HG02870 (cell line): Measurements from ENCODE around the gene TMEM125.

Source experiments
- ATAC-seq: cut with Tn5 transposase; IDR thresholded peaks from one replicate; pipeline ENCODE4 v1.9.1; 2021; ENCODE audit warnings: mild to moderate bottlenecking, moderate library complexity; ENCODE audit not compliant: unreplicated experiment

Gene TMEM125

DNA sequence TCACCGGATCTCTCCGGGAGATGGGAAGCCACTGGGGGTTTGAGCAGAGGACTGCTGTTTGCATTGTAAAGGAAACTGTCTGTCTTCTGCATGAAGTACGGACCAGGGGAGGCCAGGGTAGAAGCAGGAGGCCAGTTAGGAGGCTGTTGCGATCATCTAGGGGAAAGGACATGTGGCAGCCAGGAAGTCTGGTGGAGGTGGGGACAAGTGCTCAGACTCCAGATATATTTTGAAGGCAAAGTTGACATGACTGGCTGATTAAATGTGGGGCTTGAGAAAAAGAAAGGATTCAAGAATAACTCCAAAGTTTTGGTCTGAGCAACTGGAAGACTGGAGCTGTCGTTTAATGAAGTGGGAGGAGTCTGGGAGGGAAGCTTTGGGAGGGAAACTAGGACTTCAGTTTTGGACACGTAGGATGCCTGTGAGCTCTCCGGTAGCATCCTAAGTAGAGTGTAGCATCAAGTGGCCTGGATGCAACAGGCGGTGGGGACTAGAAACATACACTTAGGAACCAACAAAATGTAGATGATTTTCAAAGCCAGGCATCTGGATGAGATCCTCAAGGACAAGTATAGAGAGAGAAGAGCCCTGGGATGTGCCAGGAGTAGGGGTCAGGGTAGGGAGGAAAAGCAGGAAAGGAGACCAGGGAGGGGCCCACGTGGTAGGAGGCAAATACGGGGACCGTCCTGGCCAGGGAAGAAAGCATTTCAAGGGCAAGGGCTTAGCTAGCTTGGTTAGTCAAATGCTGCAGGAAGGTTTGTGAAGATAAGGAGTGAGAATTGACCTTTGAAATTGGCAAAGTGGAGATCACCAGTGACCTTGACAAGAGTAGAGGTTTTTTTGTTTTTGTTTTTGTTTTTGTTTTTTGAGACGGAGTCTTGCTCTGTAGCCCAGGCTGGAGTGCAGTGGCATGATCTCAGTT, 19.3 kb downstream of the TMEM125 start:
- no peak for ATAC-seq

DNA sequence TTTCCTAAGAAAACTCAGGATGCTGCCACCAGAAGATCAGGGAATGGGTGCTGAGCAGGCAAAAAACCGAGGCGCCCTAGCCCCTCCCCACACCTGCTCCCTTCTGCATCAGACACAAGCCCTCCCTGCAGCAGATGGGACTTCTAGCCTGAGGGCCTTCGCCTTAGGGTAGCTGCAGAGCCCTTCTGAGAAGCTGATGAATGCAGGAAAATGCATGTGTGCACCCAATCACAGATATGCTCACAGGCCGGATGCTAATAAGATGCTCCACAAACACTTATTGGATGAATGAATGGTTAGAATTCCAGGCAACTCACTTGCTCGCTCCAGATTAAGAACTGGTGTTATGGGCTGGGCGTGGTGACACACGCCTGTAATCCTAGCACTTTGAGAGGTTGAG, 22.4 kb downstream of the TMEM125 start:
- no peak for ATAC-seq

DNA sequence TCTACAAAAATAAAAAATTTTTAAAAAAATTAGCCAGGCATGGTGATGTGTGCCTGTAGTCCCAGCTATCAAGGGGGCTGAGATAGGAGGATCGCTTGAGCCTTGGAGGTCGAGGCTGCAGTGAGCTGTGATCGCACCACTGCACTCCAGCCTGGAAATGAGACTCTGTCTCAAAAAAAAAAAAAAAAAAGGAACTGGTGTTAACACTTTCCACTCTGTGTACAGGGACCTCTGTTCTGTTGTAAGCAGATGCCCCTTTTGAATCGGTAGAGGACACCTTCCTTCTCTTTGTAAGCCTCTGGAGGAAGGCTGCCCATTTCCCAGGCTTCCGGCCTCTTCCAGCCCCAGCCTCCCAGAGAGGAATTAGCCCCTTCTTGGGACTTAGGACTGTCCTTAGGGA, 22.9 kb downstream of the TMEM125 start:
- no peak for ATAC-seq

DNA sequence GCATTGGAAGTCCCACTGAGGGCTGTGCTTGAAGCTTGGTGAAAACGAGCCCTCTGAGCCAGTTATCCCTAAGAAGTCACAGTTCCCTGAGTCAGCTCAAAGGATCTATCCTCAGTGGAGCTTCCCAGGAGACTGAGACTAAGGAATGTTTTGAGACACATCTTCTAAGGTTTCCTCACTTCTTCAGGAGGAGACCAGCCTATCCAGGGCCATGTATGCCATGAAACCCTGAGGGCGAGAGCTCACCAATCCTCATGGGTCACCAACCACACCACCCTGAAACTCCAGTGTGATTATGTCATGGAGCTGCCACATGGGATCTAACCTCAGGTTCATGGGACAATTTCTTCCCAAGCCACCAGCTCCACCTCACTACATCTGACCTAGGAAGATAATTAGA, 23.4 kb downstream of the TMEM125 start:
- no peak for ATAC-seq

DNA sequence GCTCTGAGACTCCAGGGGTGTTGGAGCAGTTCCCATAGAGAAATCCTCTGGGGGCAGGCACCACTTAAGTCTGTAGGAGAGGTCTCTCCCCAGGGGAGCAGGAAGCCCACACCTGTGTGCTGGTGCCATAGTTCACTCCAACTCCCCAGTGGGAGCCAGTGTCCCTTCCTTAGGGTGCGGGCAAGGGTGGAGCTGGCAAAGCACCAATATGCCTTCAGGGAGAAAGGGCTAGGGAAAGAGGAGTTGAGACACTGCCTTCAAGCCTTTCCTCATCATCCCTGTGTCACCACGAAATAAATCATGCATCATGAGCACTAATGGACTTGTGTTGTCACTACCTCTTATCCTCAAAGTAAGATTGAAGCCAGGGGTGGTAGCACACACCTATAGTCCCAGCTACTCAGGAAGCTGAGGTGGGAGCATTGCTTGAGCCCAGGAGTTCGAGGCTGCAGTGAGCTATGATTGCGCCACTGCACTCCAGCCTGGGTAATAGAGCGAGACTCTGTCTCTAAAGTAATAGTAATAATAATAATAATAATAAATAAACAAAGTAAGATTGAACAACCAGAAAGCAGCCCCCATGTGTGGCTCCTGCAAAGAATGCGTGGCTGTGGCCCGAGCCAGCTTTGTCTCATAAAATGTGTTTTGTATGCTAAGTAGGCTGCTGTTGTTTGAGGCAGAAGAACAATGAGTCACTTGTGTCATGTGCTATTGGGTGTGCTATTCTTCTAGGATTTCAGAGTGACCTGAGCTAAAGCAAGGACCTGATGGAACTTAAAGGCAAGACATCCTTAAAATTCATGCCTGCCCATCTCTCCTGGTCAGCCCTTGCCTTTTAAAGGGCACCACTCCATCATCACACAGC, 24.3 kb downstream of the TMEM125 start:
- ATAC-seq, result no peak

DNA sequence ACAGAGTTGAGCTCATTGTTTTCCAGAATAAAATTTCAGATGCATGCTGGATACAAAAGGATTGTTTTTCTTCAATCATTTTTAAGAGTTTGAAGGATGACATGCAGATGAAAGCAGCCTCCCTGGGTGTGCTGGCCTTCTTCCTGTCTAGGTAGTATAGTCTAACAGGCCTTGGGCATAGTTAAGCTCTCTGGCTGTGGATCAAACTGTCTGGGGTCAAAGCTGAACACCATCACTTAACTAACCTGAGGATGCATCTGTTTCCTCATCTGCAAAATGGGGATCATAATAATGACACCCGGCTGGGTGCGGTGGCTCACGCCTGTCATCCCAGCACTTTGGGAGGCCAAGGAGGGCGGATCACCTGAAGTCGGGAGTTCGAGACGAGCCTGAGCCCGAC, 25.0 kb downstream of the TMEM125 start:
- ATAC-seq, result no peak

DNA sequence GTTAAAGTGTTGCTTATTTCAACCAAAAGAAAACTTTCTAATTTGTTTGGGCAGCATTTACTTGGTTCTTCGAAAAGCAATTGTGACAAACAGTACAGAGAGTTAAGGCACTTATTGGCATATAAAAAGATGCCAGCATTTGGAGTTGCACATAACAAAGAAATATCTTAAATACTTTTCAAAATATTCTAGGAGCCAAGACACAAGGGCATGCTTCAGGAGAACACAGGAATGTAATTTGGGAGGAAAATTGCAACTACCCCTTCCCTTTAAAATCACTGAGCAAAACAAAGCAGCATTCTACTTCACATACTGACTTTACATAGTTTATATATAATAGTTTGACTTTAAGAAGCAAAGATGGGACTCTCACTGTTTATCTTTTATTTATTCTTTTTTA, 26.4 kb downstream of the TMEM125 start:
- no peak for ATAC-seq

DNA sequence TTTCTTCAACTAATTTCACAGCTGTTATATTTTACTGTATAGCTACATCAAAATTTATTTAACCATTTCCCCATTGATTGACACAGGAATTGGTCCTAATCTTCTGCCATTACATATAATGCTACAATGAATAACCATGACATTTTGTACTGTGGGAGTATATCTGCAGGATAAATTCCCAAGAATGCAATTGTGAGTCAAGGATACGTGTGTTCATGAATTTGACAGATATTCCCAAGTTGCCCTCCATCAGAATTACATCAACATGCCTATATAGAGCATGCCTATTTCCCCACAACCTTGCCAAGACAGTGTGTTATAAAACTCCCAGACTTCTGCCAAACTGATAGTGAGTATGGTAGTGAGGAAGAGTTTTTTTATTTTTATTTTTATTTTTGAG, 28.3 kb downstream of the TMEM125 start:
- ATAC-seq, result no peak

DNA sequence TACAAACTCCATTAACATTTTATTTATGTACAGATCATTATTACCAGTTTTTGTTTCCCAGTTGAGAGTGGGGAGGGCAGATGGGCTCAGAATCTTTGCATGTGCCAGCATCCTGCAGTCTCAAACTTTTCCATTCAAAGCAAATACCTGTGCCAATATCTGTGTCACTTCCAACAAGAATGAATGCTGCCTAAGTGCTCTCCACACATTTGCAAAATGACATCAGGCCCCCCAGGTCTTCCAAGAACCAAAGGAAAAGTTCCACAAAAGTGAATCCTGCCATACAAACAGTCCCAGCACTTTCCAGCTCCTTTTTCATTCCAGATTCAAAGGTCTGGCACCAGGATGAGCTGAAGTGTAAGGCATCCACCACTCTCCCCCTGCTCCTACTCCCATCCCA, 29.3 kb downstream of the TMEM125 start:
- ATAC-seq, result no peak

DNA sequence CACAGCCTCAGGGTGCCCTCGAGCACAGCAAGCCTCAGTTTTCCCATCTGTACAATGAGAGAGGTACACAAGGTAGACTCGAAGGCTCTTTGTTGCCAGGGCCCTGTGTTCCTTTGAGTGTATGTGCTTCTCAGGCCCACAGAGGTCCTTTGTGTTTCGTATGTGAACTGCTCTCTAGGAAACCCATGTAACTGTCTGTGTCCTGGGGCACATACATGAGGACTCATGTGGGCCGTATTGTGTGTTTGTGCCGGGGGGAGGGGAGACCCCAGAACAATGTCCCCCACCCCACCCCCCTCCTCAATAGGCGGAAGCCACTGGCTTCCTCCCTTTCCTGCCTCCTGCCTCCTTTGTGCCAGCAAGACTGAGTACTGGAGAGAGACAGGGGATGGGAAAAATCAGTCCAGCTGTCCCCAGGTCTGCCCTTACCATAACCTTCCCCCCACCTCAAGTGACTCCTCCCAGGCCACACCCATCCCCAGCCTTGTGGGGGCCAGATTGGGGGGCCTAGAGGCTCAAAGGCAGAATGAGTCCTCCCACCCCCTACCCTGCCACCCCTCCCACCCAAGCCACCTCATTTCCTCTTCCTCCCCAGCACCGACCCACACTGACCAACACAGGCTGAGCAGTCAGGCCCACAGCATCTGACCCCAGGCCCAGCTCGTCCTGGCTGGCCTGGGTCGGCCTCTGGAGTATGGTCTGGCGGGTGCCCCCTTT, 30.8 kb downstream of the TMEM125 start, which contains the start of gene TIE1:
TIE1 (plus strand) TSS at position 605 of the 717 bp plus-strand sequence; CDS start at position 695, 90 bp downstream.
- no peak for ATAC-seq

DNA sequence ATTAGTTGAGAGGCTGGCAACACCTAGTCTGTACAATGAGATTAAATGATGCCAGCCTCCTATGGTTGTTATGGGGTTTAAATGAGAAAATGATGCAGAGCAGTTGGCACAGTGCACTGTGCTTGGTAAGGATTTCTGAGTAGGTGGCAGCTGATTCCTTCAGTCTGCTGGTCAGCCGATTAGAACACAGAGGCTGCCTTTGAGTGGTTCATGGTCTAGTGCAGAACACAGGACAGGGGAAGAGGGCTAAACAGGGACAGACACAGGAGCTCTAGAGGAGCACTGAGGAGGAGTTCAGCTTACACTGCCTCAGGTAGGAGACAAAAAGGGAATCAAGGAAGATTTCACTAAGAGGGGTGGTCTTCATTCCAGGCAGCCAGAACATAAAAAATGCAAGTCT, 32.4 kb downstream of the TMEM125 start:
- ATAC-seq, result no peak

DNA sequence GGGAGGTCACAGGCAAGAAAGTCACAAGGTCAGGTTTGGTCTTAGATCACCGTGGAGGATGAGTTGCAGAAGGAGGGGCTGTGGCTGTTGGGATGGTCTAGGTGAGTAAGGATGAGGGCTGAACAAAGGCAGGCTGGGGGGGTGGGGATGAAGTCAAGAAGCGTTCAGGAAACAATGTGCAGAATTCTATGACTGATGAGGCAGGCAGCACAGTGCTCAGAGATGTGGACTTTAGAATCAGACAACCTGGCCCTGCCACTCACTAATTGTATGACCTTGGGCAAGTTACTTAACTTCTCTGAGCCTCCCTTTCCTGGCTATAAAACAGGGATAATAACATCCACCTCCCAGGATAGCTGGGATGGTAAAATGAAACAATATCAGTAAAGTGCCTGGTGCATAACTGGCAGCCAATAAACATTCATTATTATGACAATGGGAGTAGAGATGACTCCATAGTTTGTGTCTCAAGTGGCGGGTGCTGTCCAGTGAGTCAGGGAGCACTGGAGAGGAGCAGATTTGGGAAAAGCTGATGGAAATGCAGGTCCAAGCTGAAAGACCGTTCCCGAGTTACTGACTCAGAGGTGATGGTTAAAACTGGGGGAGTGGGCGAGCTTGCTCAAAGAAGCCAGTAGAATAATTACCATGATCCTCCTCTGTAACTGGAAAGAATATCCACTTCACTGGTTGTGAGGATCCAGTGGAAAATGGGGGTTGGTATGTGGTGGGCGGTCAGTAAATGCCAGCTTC, 33.1 kb downstream of the TMEM125 start:
- no peak for ATAC-seq

DNA sequence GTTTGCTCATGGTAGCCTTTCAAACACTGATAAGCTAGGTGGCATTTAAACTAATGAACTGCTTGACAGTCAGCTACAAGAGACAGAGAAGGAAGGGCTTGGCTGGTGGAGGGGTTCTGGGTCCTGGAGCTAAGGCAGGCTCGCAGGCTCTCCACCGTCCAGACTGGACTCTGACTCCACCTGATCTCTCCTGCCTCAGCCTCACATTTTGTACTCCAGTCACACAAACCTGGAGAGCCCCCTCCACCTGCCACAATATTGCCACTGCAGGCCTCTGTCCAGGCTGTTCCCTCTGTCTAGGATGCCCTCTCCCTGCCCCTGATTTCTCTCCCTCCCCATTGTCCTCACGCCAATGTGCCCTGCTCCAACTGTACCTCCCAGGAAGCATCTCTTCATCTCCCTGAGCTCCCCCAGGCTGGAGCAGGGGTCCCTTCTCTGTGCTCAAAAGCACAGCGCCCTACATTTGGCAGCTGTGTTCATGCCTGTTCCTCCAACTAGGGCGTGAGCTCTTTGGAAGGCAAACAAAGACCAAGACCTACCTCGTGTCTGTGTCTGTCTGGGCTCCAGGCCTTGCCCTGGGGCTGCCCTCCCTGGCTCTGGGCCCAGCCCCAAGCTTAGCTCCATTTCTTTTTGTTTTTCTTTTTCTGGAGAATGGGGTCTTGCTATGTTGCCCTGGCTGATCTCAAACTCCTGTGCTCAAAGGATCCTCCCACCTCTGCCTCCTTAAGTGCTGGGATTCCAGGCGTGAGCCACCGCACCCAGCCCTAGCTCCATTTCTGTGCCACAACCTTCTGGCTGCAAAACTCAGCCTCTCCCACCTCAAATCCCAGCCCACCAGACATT, 33.9 kb downstream of the TMEM125 start:
- no peak for ATAC-seq

DNA sequence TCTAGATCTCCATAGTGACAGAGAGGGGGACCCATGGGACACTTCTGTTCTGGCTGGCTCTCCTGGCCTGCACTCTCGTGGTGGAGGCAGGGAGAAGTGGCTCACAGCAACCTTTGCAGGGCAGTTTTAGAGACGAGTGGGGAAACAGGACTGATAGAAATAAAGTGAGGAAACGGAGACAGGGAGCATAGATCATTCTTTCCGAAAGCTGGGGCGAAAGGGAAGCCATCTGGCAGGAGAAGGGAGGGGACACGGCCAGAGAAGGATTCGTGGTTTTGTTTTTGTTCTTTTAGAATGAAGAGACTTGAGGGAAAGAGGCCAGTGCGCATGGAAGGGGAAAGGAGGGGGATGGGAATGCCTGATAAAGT, 34.5 kb downstream of the TMEM125 start:
- ATAC-seq, result no peak

DNA sequence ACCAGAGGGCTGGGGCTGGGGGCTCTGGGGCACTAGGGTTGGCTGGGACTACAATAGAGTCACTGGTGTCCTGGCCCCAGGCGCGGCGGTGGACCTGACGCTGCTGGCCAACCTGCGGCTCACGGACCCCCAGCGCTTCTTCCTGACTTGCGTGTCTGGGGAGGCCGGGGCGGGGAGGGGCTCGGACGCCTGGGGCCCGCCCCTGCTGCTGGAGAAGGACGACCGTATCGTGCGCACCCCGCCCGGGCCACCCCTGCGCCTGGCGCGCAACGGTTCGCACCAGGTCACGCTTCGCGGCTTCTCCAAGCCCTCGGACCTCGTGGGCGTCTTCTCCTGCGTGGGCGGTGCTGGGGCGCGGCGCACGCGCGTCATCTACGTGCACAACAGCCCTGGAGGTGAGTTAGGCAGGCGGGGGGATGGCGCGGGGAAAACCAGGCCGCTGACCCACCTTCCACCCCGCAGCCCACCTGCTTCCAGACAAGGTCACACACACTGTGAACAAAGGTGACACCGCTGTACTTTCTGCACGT, 35.1 kb downstream of the TMEM125 start:
- ATAC-seq, result no peak

DNA sequence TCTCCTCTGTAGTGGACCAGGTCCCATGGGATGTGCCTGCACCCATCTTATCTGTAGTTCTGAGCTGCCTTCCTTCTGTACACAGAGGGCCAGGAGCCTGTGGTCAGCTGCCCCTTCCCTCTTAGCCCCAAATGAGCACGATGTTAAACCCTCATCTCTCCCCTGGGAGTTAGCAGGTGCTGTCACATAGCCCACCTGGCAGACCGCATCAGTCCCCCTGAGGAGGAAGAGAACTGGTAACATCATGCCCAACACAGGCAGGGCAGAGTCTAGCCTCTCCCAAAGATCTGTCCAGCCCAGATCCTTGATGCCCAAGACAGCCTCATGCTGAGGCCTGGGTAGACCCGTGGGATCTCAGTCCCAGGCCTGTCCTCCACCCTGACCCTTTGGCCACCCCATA, 35.7 kb downstream of the TMEM125 start:
- no peak for ATAC-seq

DNA sequence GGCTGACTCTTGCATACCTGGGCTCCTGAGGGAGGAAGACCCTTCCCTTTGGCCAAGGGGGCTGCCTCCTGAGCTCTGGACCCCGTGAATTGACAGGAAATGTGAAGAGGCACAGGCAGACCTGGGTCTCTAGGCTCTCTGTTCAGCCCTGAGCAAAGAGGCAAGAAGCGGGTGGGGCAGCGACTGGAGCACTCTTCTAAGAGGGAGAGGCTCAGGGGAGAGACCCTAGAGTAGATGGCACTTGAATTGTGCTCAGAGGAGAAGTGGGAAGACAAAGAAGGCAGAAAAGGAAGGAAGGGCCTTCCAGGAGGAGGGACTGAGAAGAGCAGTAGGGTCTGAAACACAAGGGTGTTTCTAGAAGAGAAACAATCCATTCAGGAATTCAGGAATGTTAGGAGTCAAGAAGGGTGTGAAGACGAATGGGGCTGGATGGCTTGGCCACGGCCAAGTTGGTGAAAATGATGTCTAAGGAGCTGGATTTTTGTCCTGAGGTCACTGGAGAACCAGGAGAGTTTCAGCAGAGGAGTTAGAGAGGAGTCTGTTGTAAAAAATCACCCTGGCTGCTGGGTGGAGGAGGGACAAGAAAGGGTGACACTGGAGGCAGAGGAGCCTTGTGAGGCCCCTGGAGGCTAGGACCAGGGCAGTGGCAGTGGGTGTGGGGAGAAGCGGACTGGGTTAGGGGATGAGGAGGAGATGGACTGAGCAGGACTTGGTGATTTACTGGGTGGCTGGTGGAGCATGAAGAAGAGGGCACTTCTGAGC, 36.3 kb downstream of the TMEM125 start:
- no peak for ATAC-seq

DNA sequence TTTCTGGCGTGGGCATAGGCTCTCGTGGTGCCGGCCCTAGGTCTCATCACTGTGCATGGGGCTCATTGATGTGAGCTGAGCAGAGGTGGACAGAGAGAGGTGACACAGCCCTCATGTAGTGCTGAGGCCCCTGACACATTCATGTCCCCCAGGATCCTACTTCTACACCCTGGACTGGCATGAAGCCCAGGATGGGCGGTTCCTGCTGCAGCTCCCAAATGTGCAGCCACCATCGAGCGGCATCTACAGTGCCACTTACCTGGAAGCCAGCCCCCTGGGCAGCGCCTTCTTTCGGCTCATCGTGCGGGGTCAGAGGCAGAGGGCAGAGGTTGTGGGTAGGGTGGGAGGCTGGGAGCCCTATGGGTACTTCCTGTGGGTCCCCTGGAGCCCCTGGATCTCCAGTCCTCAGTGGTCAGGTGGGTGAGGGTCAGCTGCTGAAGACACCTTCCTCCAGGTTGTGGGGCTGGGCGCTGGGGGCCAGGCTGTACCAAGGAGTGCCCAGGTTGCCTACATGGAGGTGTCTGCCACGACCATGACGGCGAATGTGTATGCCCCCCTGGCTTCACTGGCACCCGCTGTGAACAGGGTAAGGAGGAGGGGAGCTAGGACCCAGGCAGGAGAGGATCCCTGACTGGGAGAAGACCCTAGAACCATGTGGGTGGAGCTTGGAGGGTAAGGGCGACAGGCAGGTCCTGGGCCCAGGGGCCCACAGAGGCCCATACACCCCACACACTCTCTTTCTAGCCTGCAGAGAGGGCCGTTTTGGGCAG, 37.1 kb downstream of the TMEM125 start:
- no peak for ATAC-seq
